HG03575 (cell line): ENCODE results near the gene PTX4.
"Not testable (repeated sequence)": the region's sequence is repeated elsewhere in the genome, so short reads cannot be mapped to it uniquely, and the experiment has no call there.

ENCODE experiments used
- ATAC-seq: cut with Tn5 transposase; IDR thresholded peaks from one replicate; pipeline ENCODE4 v1.9.1; 2021; ENCODE audit not compliant: unreplicated experiment, insufficient number of reproducible peaks, low FRiP score; ENCODE audit errors: extremely low read depth

The PTX4 gene

GRCh38 chr16:1454561-1454960, 34.2 kb downstream of the PTX4 start:
- no peak for ATAC-seq

GRCh38 chr16:1453316-1453715, 35.4 kb downstream of the PTX4 start:
- ATAC-seq: no peak

GRCh38 chr16:1452530-1452929, 36.2 kb downstream of the PTX4 start:
- no peak for ATAC-seq

GRCh38 chr16:1451702-1452392, 36.9 kb downstream of the PTX4 start:
- no peak for ATAC-seq

- no peak for ATAC-seq
These were observed 37.9 kb downstream of the PTX4 start for GRCh38 chr16:1450841-1451240.

- ATAC-seq: no peak
These were observed 38.5 kb downstream of the PTX4 start for GRCh38 chr16:1450218-1450617.

- no peak for ATAC-seq
These were observed 39.4 kb downstream of the PTX4 start for GRCh38 chr16:1449201-1449788.

GRCh38 chr16:1448536-1449116, 40.1 kb downstream of the PTX4 start:
- ATAC-seq: no peak

GRCh38 chr16:1447965-1448364, 40.8 kb downstream of the PTX4 start:
- no peak for ATAC-seq

- no peak for ATAC-seq
These were observed 42.3 kb downstream of the PTX4 start for GRCh38 chr16:1446296-1447080.

- no peak for ATAC-seq
These were observed 43.1 kb downstream of the PTX4 start for GRCh38 chr16:1445518-1446203.

- ATAC-seq: no peak
These were observed 43.8 kb downstream of the PTX4 start for GRCh38 chr16:1444730-1445517.

GRCh38 chr16:1443980-1444729, 44.6 kb downstream of the PTX4 start, which contains the start of gene CCDC154:
TSS of gene CCDC154 (minus strand) at chr16:1444556. CDS start at chr16:1444322, 234 bp downstream.
- ATAC-seq: no peak

- no peak for ATAC-seq
These were observed 45.3 kb downstream of the PTX4 start for GRCh38 chr16:1443403-1443973.

- ATAC-seq: no peak
These were observed 46.0 kb downstream of the PTX4 start for GRCh38 chr16:1442697-1443096.

GRCh38 chr16:1441391-1441829, 47.3 kb downstream of the PTX4 start:
- no peak for ATAC-seq

GRCh38 chr16:1439699-1440074, 49.1 kb downstream of the PTX4 start:
- ATAC-seq: not testable (repeated sequence)
